OCI-LY3 (cell line): Measurements from ENCODE around the gene CHST11.

Source experiments
- CTCF ChIP-seq: fragments of 200-600, 300-600 bp; sonication (generic); IDR thresholded peaks from 2 replicates; pipeline ENCODE4 v1.5.1; 2014; ENCODE audit warnings: antibody characterized with exemption, low read length, low read depth
- EZH2phosphoT487 ChIP-seq: fragments of 200-600 bp; shearing (Covaris generic); IDR thresholded peaks from 2 replicates; pipeline ENCODE4 v1.6.1; 2018; ENCODE audit warnings: antibody characterized with exemption, mixed run types, low read depth

DNA sequence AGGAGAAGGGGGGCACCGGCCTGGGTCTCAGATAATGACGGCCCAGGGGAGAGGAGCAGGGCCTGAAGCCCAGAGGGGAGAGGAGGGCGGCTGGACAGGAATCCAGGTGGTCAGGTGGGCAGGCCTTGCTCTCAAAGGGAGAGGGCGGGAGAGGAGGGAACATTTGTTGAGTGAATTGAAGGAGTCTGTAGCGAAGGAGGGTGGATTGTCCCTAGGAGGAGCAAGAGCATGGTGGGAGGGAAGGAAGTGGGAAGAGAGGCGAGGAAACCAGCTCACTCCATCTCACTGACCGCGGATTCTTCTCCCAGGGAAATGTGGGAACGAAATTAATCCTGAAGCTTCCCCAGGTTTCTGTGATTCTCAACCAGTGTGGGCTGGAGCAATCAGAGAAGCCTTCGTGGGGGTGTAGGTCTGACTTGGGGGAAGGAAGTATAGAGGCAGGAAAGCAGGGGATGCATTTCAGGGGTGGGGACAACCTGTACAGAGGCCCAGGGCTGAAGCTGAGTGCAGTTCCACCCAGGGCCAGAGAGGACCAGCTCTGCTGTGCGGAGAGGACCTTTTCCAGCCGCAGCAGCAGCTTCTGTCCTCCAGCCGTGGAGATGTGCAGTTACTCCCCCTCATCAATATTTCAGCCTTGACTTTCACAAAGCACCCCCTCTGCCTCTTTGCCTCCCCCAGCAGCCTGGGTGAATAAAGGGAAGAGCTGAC lies 100.9 kb downstream of the CHST11 start:
- no peak for TF ChIP-seq CTCF
- no peak for TF ChIP-seq EZH2phosphoT487
